ENCODE data around the gene OXCT2.
"Not testable (repeated sequence)": the region's sequence is repeated elsewhere in the genome, so short reads cannot be mapped to it uniquely, and the experiment has no call there.

Gene OXCT2

GRCh38 chr1:39771022-39771532 is at the start of gene OXCT2:
TSS of gene OXCT2 (minus strand) at chr1:39771348. CDS start at chr1:39771255, 93 bp downstream.
- H3K4me1 Mint-ChIP-seq; H3K9me3 Mint-ChIP-seq; H3K36me3 Mint-ChIP-seq (ENCODE audit: low read depth); H3K27ac Mint-ChIP-seq; DNase-seq: not testable (repeated sequence)
- Mint-ChIP-seq H3K4me3 (peak within 1 kb of the TSS; percentile 73), H3K27me3 (ENCODE audit: low read depth, poor library complexity) (peaks cover 18% of the 10 kb centered on the region)

- peaks cover 11% of the 10 kb centered on the region for H3K4me1 Mint-ChIP-seq
- H3K36me3 Mint-ChIP-seq (ENCODE audit: low read depth): no peaks in the 10 kb centered on the region
- H3K27ac Mint-ChIP-seq: peak overlapping the region; percentile 66
- no peak overlapping the region for H3K4me3 Mint-ChIP-seq
- H3K27me3 Mint-ChIP-seq (ENCODE audit: low read depth, poor library complexity): peaks cover 18% of the 10 kb centered on the region
- DNase-seq: no peak
- H3K9me3 Mint-ChIP-seq: peaks cover 4% of the 10 kb centered on the region
- no peak for TF ChIP-seq CTCF (IDR thresholded peaks at IDR 0.05)
These were observed 48.1 kb upstream of the OXCT2 start for GRCh38 chr1:39819091-39819812.

- no peak overlapping the region for H3K4me3 Mint-ChIP-seq
- H3K36me3 Mint-ChIP-seq (ENCODE audit: low read depth): no peaks in the 10 kb centered on the region
- H3K27me3 Mint-ChIP-seq (ENCODE audit: low read depth, poor library complexity): peaks cover 18% of the 10 kb centered on the region
- no peak for DNase-seq
- H3K27ac Mint-ChIP-seq: peak overlapping the region; percentile 39
- no peaks in the 10 kb centered on the region for H3K9me3 Mint-ChIP-seq
- peaks cover 11% of the 10 kb centered on the region for H3K4me1 Mint-ChIP-seq
- no peak for TF ChIP-seq CTCF (IDR thresholded peaks at IDR 0.05)
These were observed 47.3 kb upstream of the OXCT2 start for GRCh38 chr1:39818482-39818881.

GRCh38 chr1:39817091-39817932 is 46.2 kb upstream of the OXCT2 start:
- H3K27me3 Mint-ChIP-seq (ENCODE audit: low read depth, poor library complexity): peaks cover 15% of the 10 kb centered on the region
- H3K4me3 Mint-ChIP-seq; H3K36me3 Mint-ChIP-seq (ENCODE audit: low read depth); DNase-seq; H3K9me3 Mint-ChIP-seq; H3K27ac Mint-ChIP-seq: not testable (repeated sequence)
- peaks cover 11% of the 10 kb centered on the region for H3K4me1 Mint-ChIP-seq

- TF ChIP-seq CTCF (IDR thresholded peaks at IDR 0.05): peak; percentile 73
- Mint-ChIP-seq H3K4me1 (peaks cover 7% of the 10 kb centered on the region), H3K9me3 (no peaks in the 10 kb centered on the region), H3K27ac (no peak overlapping the region), H3K36me3 (ENCODE audit: low read depth) (no peaks in the 10 kb centered on the region), H3K27me3 (ENCODE audit: low read depth, poor library complexity) (peaks cover 14% of the 10 kb centered on the region), H3K4me3 (no peak overlapping the region)
- DNase-seq: peak; percentile 72
These were observed 45.4 kb upstream of the OXCT2 start for GRCh38 chr1:39816415-39817090.

GRCh38 chr1:39812913-39813312 is 41.8 kb upstream of the OXCT2 start:
- peaks cover 4% of the 10 kb centered on the region for H3K9me3 Mint-ChIP-seq
- no peak overlapping the region for H3K4me3 Mint-ChIP-seq
- TF ChIP-seq CTCF (IDR thresholded peaks at IDR 0.05): no peak
- peaks cover 10% of the 10 kb centered on the region for H3K27me3 Mint-ChIP-seq (ENCODE audit: low read depth, poor library complexity)
- no peak overlapping the region for H3K27ac Mint-ChIP-seq
- no peaks in the 10 kb centered on the region for H3K36me3 Mint-ChIP-seq (ENCODE audit: low read depth)
- H3K4me1 Mint-ChIP-seq: peaks cover 7% of the 10 kb centered on the region
- no peak for DNase-seq

Measured in nephron progenitor cell (in vitro differentiated cells).